ENCODE data around the gene DSC2. TPM values are rescaled to one million over a fixed set of nuclear protein-coding genes. Genes with fewer than 3 reads are reported as not detected.

The DSC2 gene
- total and polyA plus RNA-seq, 2 of the 8 experiments (the other 6 are each of a cell fraction or from before 2014, with no cell fraction given), result 4.6 to 39.7 TPM

GRCh38 chr18:31129398-31130115, 27.3 kb upstream of the DSC2 start:
- no peak overlapping the region for H3K9ac ChIP-seq (replicated peaks in 1 of 4; ENCODE audit: extremely low read depth in 1 of 4, low read depth in 3 of 4, low read length in 3 of 4)
- H3K36me3 ChIP-seq (ENCODE audit: control insufficient read depth in 2 of 4, insufficient read depth in 4 of 4, low read length in 3 of 4), result no peaks in the 10 kb centered on the region
- H3K18ac ChIP-seq (ENCODE audit: extremely low read depth, low read length), result no peak overlapping the region
- H2BK15ac ChIP-seq (ENCODE audit: low read length), result no peak overlapping the region
- no peak overlapping the region for H2BK12ac ChIP-seq (ENCODE audit: low read depth, low read length)
- ChIA-PET POLR2A (ENCODE audit: partially characterized antibody) (no interaction called here), CTCF (ENCODE audit: partially characterized antibody) (no interaction called here)
- H2BK120ac ChIP-seq (replicated peaks; ENCODE audit: low read depth, low read length), result no peak overlapping the region
- WGBS, 2 experiments (ENCODE audit: extremely low coverage in 1 of 2, insufficient coverage in 1 of 2, insufficient read length in 1 of 2, insufficient replicate concordance in 2 of 2, low coverage in 1 of 2, low lambda C conversion rate in 2 of 2, missing lambda C conversion rate in 1 of 2), result 85% methylated on average over 1 of the region's 1 CpG; no CpG with 5 or more reads in 1 of the 2 experiments
- H3K9me3 ChIP-seq (ENCODE audit: insufficient read depth in 2 of 2, low read depth in 1 of 2, low read length in 1 of 2), result no peaks in the 10 kb centered on the region
- H2BK20ac ChIP-seq (ENCODE audit: low read length), result no peak overlapping the region
- H3K4ac ChIP-seq (replicated peaks; ENCODE audit: insufficient read length, low read depth, low read length), result no peak overlapping the region
- H4K5ac ChIP-seq (ENCODE audit: insufficient read length, low read depth, low read length), result no peak overlapping the region
- H3K4me2 ChIP-seq (ENCODE audit: insufficient read depth in 1 of 2, low read depth in 2 of 2, low read length in 2 of 2), result no peak overlapping the region
- H4K20me1 ChIP-seq (replicated peaks in 1 of 2; ENCODE audit: control insufficient read depth in 1 of 2, insufficient read depth in 2 of 2, low read length in 2 of 2), result no peaks in the 10 kb centered on the region
- no peaks in the 10 kb centered on the region for H3K23me2 ChIP-seq (ENCODE audit: low read depth, low read length)
- H3K79me2 ChIP-seq (ENCODE audit: control insufficient read depth in 1 of 2, insufficient read depth in 2 of 2, low read length in 2 of 2), result no peaks in the 10 kb centered on the region
- H3K79me1 ChIP-seq (ENCODE audit: low read depth, low read length), result no peaks in the 10 kb centered on the region
- H4K91ac ChIP-seq (replicated peaks; ENCODE audit: insufficient read length, low read length), result no peak overlapping the region
- no peak for TF ChIP-seq GABPA (IDR thresholded peaks at IDR 0.05; ENCODE audit: borderline replicate concordance, insufficient read depth, low read length)
- no peak for TF ChIP-seq CBX5 (IDR thresholded peaks at IDR 0.05; ENCODE audit: low read depth, low read length)
- TF ChIP-seq GTF2F1 (IDR thresholded peaks at IDR 0.05; ENCODE audit: borderline replicate concordance, low read depth, low read length), result no peak
- TF ChIP-seq SIN3A (conservative IDR thresholded peaks at IDR 0.05 in 1 of 2, IDR thresholded peaks at IDR 0.05 in 1 of 2; ENCODE audit: low read depth in 1 of 2, low read length in 2 of 2), result no peak
- no peak for TF ChIP-seq CHD2 (IDR thresholded peaks at IDR 0.05; ENCODE audit: low read length)
- TF ChIP-seq SAP30 (IDR thresholded peaks at IDR 0.05; ENCODE audit: insufficient read depth, insufficient replicate concordance, low read length), result no peak
- H3K27ac ChIP-seq (ENCODE audit: low read depth, low read length), result no peak overlapping the region
- DNase-seq (ENCODE audit: low read depth in 1 of 2, low spot score in 2 of 2) (no peak), FAIRE-seq (no peak)
- no peak overlapping the region for H4K8ac ChIP-seq (ENCODE audit: extremely low read depth, insufficient read depth, low read length)
- H2AFZ ChIP-seq (ENCODE audit: low read length), result no peak overlapping the region
- H3K4me3 ChIP-seq (ENCODE audit: extremely low read depth in 1 of 4, insufficient read depth in 2 of 4, low read depth in 3 of 4, low read length in 4 of 4), result no peak overlapping the region
- no peaks in the 10 kb centered on the region for H3K4me1 ChIP-seq (replicated peaks in 1 of 4; ENCODE audit: control insufficient read depth in 3 of 4, insufficient read depth in 4 of 4, low read length in 3 of 4)
- H2AK5ac ChIP-seq (ENCODE audit: low read depth, low read length), result no peak overlapping the region
- H2BK5ac ChIP-seq (ENCODE audit: low read depth, low read length), result no peak overlapping the region
- no peaks in the 10 kb centered on the region for H3K27me3 ChIP-seq (replicated peaks in 1 of 4; ENCODE audit: control insufficient read depth in 3 of 4, extremely low read depth in 1 of 4, insufficient read depth in 3 of 4, low read length in 3 of 4)
- H3K23ac ChIP-seq (ENCODE audit: insufficient read length), result no peak overlapping the region
- H3K56ac ChIP-seq (replicated peaks; ENCODE audit: insufficient read length, low read depth, low read length), result no peak overlapping the region
- no peak overlapping the region for H3K14ac ChIP-seq (ENCODE audit: insufficient read length)

Data from H1 (cell line).